H1 (cell line): ENCODE measurements around the gene MAP6. TPM values are rescaled to one million over a fixed set of nuclear protein-coding genes. Genes with fewer than 3 reads are reported as not detected.

Source experiments
- CTCF ChIA-PET: fragments of 300-600 bp; sonication (Branson Sonifier 250); formaldehyde crosslinking; loops from one replicate; lab custom pipeline; 2021; ENCODE audit not compliant: partially characterized antibody; lab: Charles Lee
- POLR2A ChIA-PET: fragments of 300-600 bp; sonication (Branson Sonifier 250); formaldehyde crosslinking; loops from one replicate; lab custom pipeline; 2021; ENCODE audit warnings: inconsistent platforms; ENCODE audit not compliant: partially characterized antibody; lab: Charles Lee
- DNase-seq, 2 experiments: peaks; one replicate each; pipeline versions ENCODE4 v3.0.0 to v3.0.0-alpha.2; 2010 to 2022; ENCODE audit warnings: low spot score in 2 of 2, low read depth in 1 of 2, mixed read lengths in 1 of 2
- FAIRE-seq: peaks from 2 replicates; lab custom pipeline; 2011; peaks lifted over from hg19 to GRCh38; lab: Jason Lieb, UNC
- H2AFZ ChIP-seq: 2 replicates; pipeline ENCODE4 v1.8.1; 2012; ENCODE audit warnings: low read length, inconsistent platforms
- H2AK5ac ChIP-seq: 2 replicates; pipeline ENCODE4 v1.6.1; 2013; ENCODE audit warnings: low read depth, low read length
- H2BK120ac ChIP-seq: replicated peaks from 2 replicates; pipeline ENCODE3; 2013; ENCODE audit warnings: low read depth, low read length, inconsistent platforms
- H2BK12ac ChIP-seq: 2 replicates; pipeline ENCODE4 v1.6.1; 2013; ENCODE audit warnings: low read depth, low read length
- H2BK15ac ChIP-seq: 2 replicates; pipeline ENCODE4 v1.6.1; 2013; ENCODE audit warnings: low read length
- H2BK20ac ChIP-seq: 2 replicates; pipeline ENCODE4 v1.6.1; 2013; ENCODE audit warnings: low read length
- H2BK5ac ChIP-seq: 2 replicates; pipeline ENCODE4 v1.6.1; 2013; ENCODE audit warnings: low read depth, low read length
- H3K14ac ChIP-seq: 2 replicates; pipeline ENCODE4 v1.6.1; 2013; ENCODE audit warnings: inconsistent platforms; ENCODE audit not compliant: insufficient read length
- H3K18ac ChIP-seq: 2 replicates; pipeline ENCODE4 v1.6.1; 2013; ENCODE audit warnings: low read length; ENCODE audit errors: extremely low read depth
- H3K23ac ChIP-seq: 2 replicates; pipeline ENCODE4 v1.6.1; 2013; ENCODE audit warnings: inconsistent platforms; ENCODE audit not compliant: insufficient read length
- H3K23me2 ChIP-seq: 2 replicates; pipeline ENCODE4 v1.6.1; 2013; ENCODE audit warnings: low read depth, low read length
- H3K27ac ChIP-seq: 2 replicates; pipeline ENCODE4 v1.6.1; 2011; ENCODE audit warnings: low read depth, low read length, inconsistent platforms
- H3K27me3 ChIP-seq, 4 experiments: replicated peaks in 1 of 4; 1 replicate in 1 of 4; 2 replicates in 3 of 4; pipeline versions ENCODE4 v1.6.1 to v1.8.1; 2011 to 2013; ENCODE audit warnings: low read length in 3 of 4, mild to moderate bottlenecking in 3 of 4, inconsistent platforms in 2 of 4, mixed read lengths in 2 of 4, moderate library complexity in 1 of 4; ENCODE audit not compliant: control insufficient read depth in 3 of 4, insufficient read depth in 3 of 4; ENCODE audit errors: extremely low read depth in 1 of 4
- H3K36me3 ChIP-seq, 4 experiments: 2 replicates each; pipeline versions ENCODE4 v1.6.1 to v1.8.1; 2011 to 2013; ENCODE audit warnings: mild to moderate bottlenecking in 4 of 4, low read length in 3 of 4, moderate library complexity in 2 of 4, control low read depth in 1 of 4, inconsistent platforms in 1 of 4; ENCODE audit not compliant: insufficient read depth in 4 of 4, control insufficient read depth in 2 of 4
- H3K4ac ChIP-seq: replicated peaks from 2 replicates; pipeline ENCODE3; 2013; ENCODE audit warnings: low read length, low read depth, mixed read lengths, inconsistent platforms; ENCODE audit not compliant: insufficient read length
- H3K4me1 ChIP-seq, 4 experiments: replicated peaks in 1 of 4; 1 replicate in 1 of 4; 2 replicates in 3 of 4; pipeline versions ENCODE4 v1.6.1 to v1.8.1; 2011 to 2013; ENCODE audit warnings: low read length in 3 of 4, inconsistent platforms in 2 of 4, mixed read lengths in 1 of 4; ENCODE audit not compliant: insufficient read depth in 4 of 4, control insufficient read depth in 3 of 4
- H3K4me2 ChIP-seq, 2 experiments: 2 replicates each; pipeline versions ENCODE4 v1.6.1 to v1.8.1; 2011 to 2013; ENCODE audit warnings: low read depth in 2 of 2, low read length in 2 of 2, control low read depth in 1 of 2, inconsistent platforms in 1 of 2, mild to moderate bottlenecking in 1 of 2; ENCODE audit not compliant: insufficient read depth in 1 of 2
- H3K4me3 ChIP-seq, 4 experiments: fragments of 200-600, 300-600 bp in 1 of 4; sonication (generic), shearing (Covaris generic), sonication (Bioruptor Twin) in 1 of 4; 2 replicates each; pipeline versions ENCODE4 v1.5.1 to v1.8.1; 2011 to 2016; ENCODE audit warnings: low read length in 4 of 4, low read depth in 3 of 4, control low read depth in 2 of 4, inconsistent platforms in 2 of 4, mild to moderate bottlenecking in 2 of 4, mixed read lengths in 1 of 4, moderate library complexity in 1 of 4; ENCODE audit not compliant: insufficient read depth in 2 of 4; ENCODE audit errors: extremely low read depth in 1 of 4
- H3K56ac ChIP-seq: replicated peaks from 2 replicates; pipeline ENCODE3; 2013; ENCODE audit warnings: low read depth, mild to moderate bottlenecking, mixed read lengths, low read length, inconsistent platforms; ENCODE audit not compliant: insufficient read length
- H3K79me1 ChIP-seq: 2 replicates; pipeline ENCODE4 v1.6.1; 2013; ENCODE audit warnings: low read depth, low read length, control low read depth
- H3K79me2 ChIP-seq, 2 experiments: 2 replicates each; pipeline versions ENCODE4 v1.6.1 to v1.8.1; 2012 to 2013; ENCODE audit warnings: low read length in 2 of 2, mild to moderate bottlenecking in 2 of 2, inconsistent platforms in 1 of 2; ENCODE audit not compliant: insufficient read depth in 2 of 2, control insufficient read depth in 1 of 2
- H3K9ac ChIP-seq, 4 experiments: replicated peaks in 1 of 4; 1 replicate in 1 of 4; 2 replicates in 3 of 4; pipeline versions ENCODE4 v1.6.1 to v1.8.1; 2011 to 2013; ENCODE audit warnings: low read depth in 3 of 4, low read length in 3 of 4, control low read depth in 2 of 4, mild to moderate bottlenecking in 2 of 4, moderate library complexity in 2 of 4, inconsistent platforms in 1 of 4; ENCODE audit errors: extremely low read depth in 1 of 4
- H3K9me3 ChIP-seq, 2 experiments: 2 replicates each; pipeline versions ENCODE4 v1.6.1 to v1.8.1; 2012 to 2013; ENCODE audit warnings: mild to moderate bottlenecking in 2 of 2, moderate library complexity in 2 of 2, control low read depth in 1 of 2, inconsistent platforms in 1 of 2, low read depth in 1 of 2, low read length in 1 of 2, mixed read lengths in 1 of 2; ENCODE audit not compliant: insufficient read depth in 2 of 2
- H4K20me1 ChIP-seq, 2 experiments: replicated peaks in 1 of 2; 2 replicates each; pipeline versions ENCODE3 to v1.8.1; 2011 to 2013; ENCODE audit warnings: inconsistent platforms in 2 of 2, low read length in 2 of 2, mild to moderate bottlenecking in 1 of 2; ENCODE audit not compliant: insufficient read depth in 2 of 2, control insufficient read depth in 1 of 2
- H4K5ac ChIP-seq: 2 replicates; pipeline ENCODE4 v1.6.1; 2013; ENCODE audit warnings: low read length, low read depth, mixed read lengths, inconsistent platforms; ENCODE audit not compliant: insufficient read length
- H4K8ac ChIP-seq: 2 replicates; pipeline ENCODE4 v1.8.0; 2013; ENCODE audit warnings: mild to moderate bottlenecking, moderate library complexity, low read length, inconsistent platforms; ENCODE audit not compliant: insufficient read depth; ENCODE audit errors: extremely low read depth
- H4K91ac ChIP-seq: replicated peaks from 2 replicates; pipeline ENCODE3; 2013; ENCODE audit warnings: low read length, mixed read lengths, inconsistent platforms; ENCODE audit not compliant: insufficient read length
- CHD1 ChIP-seq: IDR thresholded peaks from 2 replicates; pipeline ENCODE4 v1.6.1; 2012; ENCODE audit warnings: low read depth, low read length, improper control_type of control experiment
- GABPA ChIP-seq: IDR thresholded peaks from 2 replicates; pipeline ENCODE4 v1.6.1; 2011; ENCODE audit warnings: mild to moderate bottlenecking, low read length, moderate library complexity, borderline replicate concordance; ENCODE audit not compliant: insufficient read depth
- RAD21 ChIP-seq, 2 experiments: IDR thresholded peaks in 1 of 2; conservative IDR thresholded peaks in 1 of 2; 2 replicates each; pipeline ENCODE4 v1.6.1; 2011; ENCODE audit warnings: low read depth in 2 of 2, low read length in 2 of 2, improper control_type of control experiment in 1 of 2, inconsistent platforms in 1 of 2, mild to moderate bottlenecking in 1 of 2, moderate library complexity in 1 of 2
- SIN3A ChIP-seq, 2 experiments: IDR thresholded peaks in 1 of 2; conservative IDR thresholded peaks in 1 of 2; 2 replicates each; pipeline ENCODE4 v1.6.1; 2011 to 2012; ENCODE audit warnings: low read length in 2 of 2, improper control_type of control experiment in 1 of 2, low read depth in 1 of 2, mild to moderate bottlenecking in 1 of 2
- WGBS, 2 experiments: shearing (Covaris generic) in 1 of 2; methylation state at CpG; one replicate each; pipeline versions ENCODE4 v1.1.6 to v1.1.7; 2013 to 2015; ENCODE audit warnings: low lambda C conversion rate in 2 of 2, mixed read lengths in 2 of 2, inconsistent platforms in 1 of 2, low coverage in 1 of 2, missing lambda C conversion rate in 1 of 2; ENCODE audit not compliant: insufficient replicate concordance in 2 of 2, insufficient coverage in 1 of 2, insufficient read length in 1 of 2; ENCODE audit errors: extremely low coverage in 1 of 2, missing lambda C conversion rate in 1 of 2; 5-methylcytosine and 5-hydroxymethylcytosine counted together
- polyA plus RNA-seq, 7 experiments: library from polyadenylated mRNA; depleted of rRNA in 3 of 7; stranded (reverse) in 5 of 7; unstranded in 2 of 7; fragments of >200 nt in 5 of 7; fragments of 200-250 nt in 2 of 7; gene quantifications; 1 replicate in 5 of 7; 2 replicates in 1 of 7; 4 replicates in 1 of 7; pipeline versions ENCODE4 v1.2.1 to v1.2.3, GENCODE V29; 2011 to 2013; ENCODE audit warnings: missing spikeins in 2 of 7, mixed read lengths in 2 of 7
- total RNA-seq: library from RNA; stranded (reverse); fragmentation: NEBNext Ultra II Directional; extraction: Animal tissue kit (Norgen Biotek cat#: 25700); gene quantifications from 2 replicates; pipeline ENCODE4 v1.2.1, GENCODE V29; 2021

Gene MAP6
- total and polyA plus RNA-seq, 2 of the 8 experiments (the other 6 are each of a cell fraction or from before 2014, with no cell fraction given) = 0.54 to 0.89 TPM

GRCh38 chr11:75593286-75593915 is 75.4 kb downstream of the MAP6 start:
- no peak overlapping the region for H2BK5ac ChIP-seq
- ChIA-PET CTCF (interaction anchor here (0.7 to 9.3 kb wide), 9 partner anchors 7 to 62 kb away, joined by 3 to 74 read pairs (median 3); no protein-coding TSS in a partner anchor), POLR2A (interaction anchor here (1.1 to 35.1 kb wide), 2 partner anchors 9 to 30 kb away, joined by 3 to 1120 read pairs; partner anchors contain the start of gene SERPINH1)
- H2BK20ac ChIP-seq = no peak overlapping the region
- H2BK120ac ChIP-seq = no peak overlapping the region
- no peak overlapping the region for H3K9ac ChIP-seq
- TF ChIP-seq RAD21 (IDR thresholded peaks at IDR 0.05 in 1 of 2, conservative IDR thresholded peaks at IDR 0.05 in 1 of 2; ENCODE audit: low read depth in 2 of 2, low read length in 2 of 2) (no peak), SIN3A (conservative IDR thresholded peaks at IDR 0.05 in 1 of 2, IDR thresholded peaks at IDR 0.05 in 1 of 2; ENCODE audit: low read depth in 1 of 2, low read length in 2 of 2) (no peak), GABPA (no peak), CHD1 (no peak)
- H3K4me3 ChIP-seq = no peak overlapping the region
- H3K9me3 ChIP-seq = no peaks in the 10 kb centered on the region
- no peaks in the 10 kb centered on the region; the same call in 1 of the 2 replicates for H3K23me2 ChIP-seq
- H3K56ac ChIP-seq = no peak overlapping the region
- no peaks in the 10 kb centered on the region for H3K4me1 ChIP-seq
- no peaks in the 10 kb centered on the region for H3K27me3 ChIP-seq
- no peaks in the 10 kb centered on the region for H3K79me1 ChIP-seq
- no peak for DNase-seq
- no peak overlapping the region for H2AFZ ChIP-seq
- no peak overlapping the region for H3K14ac ChIP-seq
- 73% methylated on average over 2 of the region's 2 CpGs; no CpG with 5 or more reads in 1 of the 2 experiments for WGBS, 2 experiments
- no peak overlapping the region for H2BK15ac ChIP-seq
- H2BK12ac ChIP-seq = no peak overlapping the region
- FAIRE-seq = no peak
- no peak overlapping the region for H3K4ac ChIP-seq
- H3K18ac ChIP-seq = no peak overlapping the region
- no peaks in the 10 kb centered on the region for H3K79me2 ChIP-seq
- H2AK5ac ChIP-seq = no peak overlapping the region
- no peaks in the 10 kb centered on the region for H4K20me1 ChIP-seq
- H3K36me3 ChIP-seq = no peaks in the 10 kb centered on the region
- no peak overlapping the region for H3K23ac ChIP-seq
- no peak overlapping the region for H4K91ac ChIP-seq
- no peak overlapping the region for H4K8ac ChIP-seq
- no peak overlapping the region for H3K4me2 ChIP-seq
- H4K5ac ChIP-seq = no peak overlapping the region
- no peak overlapping the region for H3K27ac ChIP-seq
